ENCODE results near the gene LPIN2. TPM values are rescaled to one million over a fixed set of nuclear protein-coding genes. Genes with fewer than 3 reads are reported as not detected.

LPIN2 gene
- total RNA-seq, 3 donors from 2014 or later (not counting 1 experiment from before 2014, with no cell fraction given) = 32.9 to 58.8 (median 57.1) TPM

DNA sequence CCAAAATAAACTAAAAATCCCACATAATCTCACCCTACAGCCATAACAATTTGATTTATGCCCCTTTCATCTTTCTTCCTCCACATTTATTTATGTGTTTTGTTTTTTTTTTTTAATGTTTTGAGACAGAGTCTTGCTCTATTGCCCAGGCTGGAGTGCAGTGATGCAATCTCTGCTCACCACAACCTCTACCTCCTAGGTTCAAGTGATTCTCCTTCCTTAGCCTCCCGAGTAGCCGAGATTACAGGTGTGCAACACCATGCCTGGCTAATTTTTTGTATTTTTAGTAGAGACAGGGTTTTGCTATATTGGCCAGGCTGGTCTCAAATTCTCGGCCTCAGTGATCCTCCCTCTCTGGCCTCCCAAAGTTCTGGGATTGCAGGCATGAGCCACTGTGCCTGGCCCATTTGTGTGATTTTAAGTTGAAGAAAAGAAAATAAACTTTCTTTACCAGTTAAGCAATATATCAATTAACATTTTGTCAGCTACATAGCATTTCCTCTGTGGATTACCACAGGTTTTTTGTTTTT, 35.9 kb upstream of the LPIN2 start:
- Histone ChIP-seq H3K9me3 (ENCODE audit: control insufficient read depth, insufficient read depth, low read length) (no peaks in the 10 kb centered on the region), H3K4me3 (ENCODE audit: low read length) (no peak overlapping the region), H3K27me3 (ENCODE audit: control insufficient read depth, insufficient read depth, low read length) (no peaks in the 10 kb centered on the region), H3K27ac (ENCODE audit: low read length) (no peak overlapping the region), H3K36me3 (ENCODE audit: control insufficient read depth, insufficient read depth, low read length) (no peaks in the 10 kb centered on the region), H3K4me1 (ENCODE audit: control insufficient read depth, insufficient read depth, low read length) (no peaks in the 10 kb centered on the region)
- intact Hi-C loops (cut with micrococcal nuclease) = no loop called here
- Mint-ChIP-seq H3K4me1 (peaks cover 6 to 15% of the 10 kb centered on the region in 2 donors), H3K4me3 (no peak overlapping the region), H3K27ac (no peak overlapping the region), H3K27me3 (ENCODE audit: low read depth in 2 of 2) (peaks cover 0 to 6% of the 10 kb centered on the region in 2 donors), H3K36me3 (no peaks in the 10 kb centered on the region), H3K9me3 (no peaks in the 10 kb centered on the region)
- DNase-seq = no peak
- 95% methylated on average over 2 of the region's 3 CpGs for WGBS (ENCODE audit: insufficient coverage)
- no peak for ATAC-seq
- TF ChIP-seq, protein P1, sequence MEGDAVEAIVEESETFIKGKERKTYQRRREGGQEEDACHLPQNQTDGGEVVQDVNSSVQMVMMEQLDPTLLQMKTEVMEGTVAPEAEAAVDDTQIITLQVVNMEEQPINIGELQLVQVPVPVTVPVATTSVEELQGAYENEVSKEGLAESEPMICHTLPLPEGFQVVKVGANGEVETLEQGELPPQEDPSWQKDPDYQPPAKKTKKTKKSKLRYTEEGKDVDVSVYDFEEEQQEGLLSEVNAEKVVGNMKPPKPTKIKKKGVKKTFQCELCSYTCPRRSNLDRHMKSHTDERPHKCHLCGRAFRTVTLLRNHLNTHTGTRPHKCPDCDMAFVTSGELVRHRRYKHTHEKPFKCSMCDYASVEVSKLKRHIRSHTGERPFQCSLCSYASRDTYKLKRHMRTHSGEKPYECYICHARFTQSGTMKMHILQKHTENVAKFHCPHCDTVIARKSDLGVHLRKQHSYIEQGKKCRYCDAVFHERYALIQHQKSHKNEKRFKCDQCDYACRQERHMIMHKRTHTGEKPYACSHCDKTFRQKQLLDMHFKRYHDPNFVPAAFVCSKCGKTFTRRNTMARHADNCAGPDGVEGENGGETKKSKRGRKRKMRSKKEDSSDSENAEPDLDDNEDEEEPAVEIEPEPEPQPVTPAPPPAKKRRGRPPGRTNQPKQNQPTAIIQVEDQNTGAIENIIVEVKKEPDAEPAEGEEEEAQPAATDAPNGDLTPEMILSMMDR (IDR thresholded peaks at IDR 0.05) = no peak

DNA sequence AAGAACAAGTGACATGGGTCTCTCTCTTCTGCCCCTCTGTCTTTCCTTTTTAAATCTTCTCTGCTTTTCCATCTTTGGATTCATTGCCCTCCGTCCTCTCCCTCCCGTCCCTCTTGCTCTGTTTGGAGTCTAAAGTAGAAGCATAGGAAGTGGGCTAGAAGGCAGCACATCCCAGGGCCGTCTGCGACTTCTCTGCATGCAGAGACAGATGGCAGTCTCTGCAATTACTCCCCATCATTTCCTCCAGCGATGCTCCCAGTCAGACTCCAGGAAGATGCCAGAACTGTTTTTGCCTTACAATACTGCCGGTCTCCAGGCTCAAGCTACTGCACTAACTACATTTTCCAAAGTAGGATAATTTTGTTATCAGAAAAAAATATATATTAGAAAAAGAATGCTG, 35.2 kb upstream of the LPIN2 start:
- peaks cover 0 to 4% of the 10 kb centered on the region in 2 donors for H3K27me3 Mint-ChIP-seq (ENCODE audit: low read depth in 2 of 2)
- 38% methylated on average over 4 of the region's 6 CpGs for WGBS (ENCODE audit: insufficient coverage)
- Histone ChIP-seq H3K27me3 (ENCODE audit: control insufficient read depth, insufficient read depth, low read length) (no peaks in the 10 kb centered on the region), H3K4me1 (ENCODE audit: control insufficient read depth, insufficient read depth, low read length) (no peaks in the 10 kb centered on the region), H3K27ac (ENCODE audit: low read length) (no peak overlapping the region), H3K4me3 (ENCODE audit: low read length) (no peak overlapping the region), H3K36me3 (ENCODE audit: control insufficient read depth, insufficient read depth, low read length) (no peaks in the 10 kb centered on the region), H3K9me3 (ENCODE audit: control insufficient read depth, insufficient read depth, low read length) (no peaks in the 10 kb centered on the region)
- no peak for DNase-seq
- H3K4me1 Mint-ChIP-seq = peaks cover 6 to 11% of the 10 kb centered on the region in 2 donors
- ATAC-seq = no peak
- TF ChIP-seq, protein P1 (IDR thresholded peaks at IDR 0.05) = no peak
- H3K36me3 Mint-ChIP-seq = no peaks in the 10 kb centered on the region
- no peak overlapping the region for H3K4me3 Mint-ChIP-seq
- H3K27ac Mint-ChIP-seq = no peak overlapping the region
- intact Hi-C loops (cut with micrococcal nuclease) = no loop called here
- H3K9me3 Mint-ChIP-seq = no peaks in the 10 kb centered on the region

DNA sequence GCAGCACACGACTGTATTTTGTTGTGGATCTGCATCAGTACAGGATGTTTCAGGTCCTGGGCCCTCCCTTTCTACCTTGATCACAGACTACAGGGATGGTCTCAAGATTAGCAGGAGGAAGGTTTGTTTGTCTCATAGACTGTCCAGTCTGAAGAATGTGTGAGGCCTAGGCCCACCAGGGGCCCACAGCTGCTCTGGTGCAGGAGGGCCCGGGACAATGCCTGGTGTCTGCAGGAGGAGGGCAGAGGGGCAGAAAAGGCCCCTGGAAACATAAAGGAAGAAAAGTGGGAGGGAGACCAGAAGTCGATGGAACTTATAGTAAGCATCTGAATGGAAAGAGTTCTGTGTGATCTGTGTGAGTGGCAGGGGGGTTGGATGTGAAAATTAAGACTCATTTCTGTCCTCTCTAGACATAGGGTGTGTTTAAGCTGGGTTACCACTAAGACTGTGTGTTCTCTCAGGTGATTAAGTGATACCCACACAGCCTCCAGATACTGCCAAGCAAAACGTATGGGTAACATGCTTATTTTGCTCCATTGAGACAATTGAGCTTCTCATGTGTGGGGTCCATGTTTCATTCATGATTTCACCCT, 33.4 kb upstream of the LPIN2 start:
- no peak overlapping the region for H3K27ac ChIP-seq (ENCODE audit: low read length)
- H3K36me3 ChIP-seq (ENCODE audit: control insufficient read depth, insufficient read depth, low read length) = no peaks in the 10 kb centered on the region
- ATAC-seq (no peak), DNase-seq (no peak)
- H3K27me3 Mint-ChIP-seq (ENCODE audit: low read depth in 2 of 2) = peaks cover 0 to 2% of the 10 kb centered on the region in 2 donors
- H3K36me3 Mint-ChIP-seq = no peaks in the 10 kb centered on the region
- intact Hi-C loops (cut with micrococcal nuclease) = no loop called here
- no peaks in the 10 kb centered on the region for H3K9me3 ChIP-seq (ENCODE audit: control insufficient read depth, insufficient read depth, low read length)
- peak overlapping the region in 1 of 2 donors; percentile 68 for H3K27ac Mint-ChIP-seq
- H3K9me3 Mint-ChIP-seq = no peaks in the 10 kb centered on the region
- 77% methylated on average over 4 of the region's 4 CpGs for WGBS (ENCODE audit: insufficient coverage)
- no peaks in the 10 kb centered on the region for H3K27me3 ChIP-seq (ENCODE audit: control insufficient read depth, insufficient read depth, low read length)
- H3K4me3 Mint-ChIP-seq = no peak overlapping the region
- H3K4me1 ChIP-seq (ENCODE audit: control insufficient read depth, insufficient read depth, low read length) = no peaks in the 10 kb centered on the region
- no peak overlapping the region for H3K4me3 ChIP-seq (ENCODE audit: low read length)
- peaks cover 4 to 6% of the 10 kb centered on the region in 2 donors for H3K4me1 Mint-ChIP-seq
- TF ChIP-seq, protein P1 (IDR thresholded peaks at IDR 0.05) = no peak

All from natural killer cell (primary cell).